Central memory CD8-positive, alpha-beta T cell (primary cell): ENCODE data around the gene SCNM1.
A peak's percentile ranks its signal among the peaks of the same experiment; 100 is the strongest.
"Not testable (repeated sequence)": the region's sequence is repeated elsewhere in the genome, so short reads cannot be mapped to it uniquely, and the experiment has no call there.

ENCODE experiments used
- ATAC-seq: fragments of 150-1000 bp; cut with Tn5 transposase; replicated peaks from 2 replicates; pipeline ENCODE4 v1.10.0; 2022; ENCODE audit warnings: mild to moderate bottlenecking, moderate FRiP score, moderate number of reproducible peaks; ENCODE audit not compliant: poor library complexity, severe bottlenecking; ENCODE audit errors: extremely low read depth
- DNase-seq, 2 donors: peaks; one replicate each; pipeline ENCODE4 v3.0.0; 2021; ENCODE audit warnings: low spot score in 2 of 2
- H3K27ac Mint-ChIP-seq: one replicate; pipeline ENCODE4 v1.8.0; 2022; ENCODE audit warnings: low read depth, mild to moderate bottlenecking, moderate library complexity, mixed read lengths
- H3K27me3 Mint-ChIP-seq: one replicate; pipeline ENCODE4 v1.8.0; 2022; ENCODE audit warnings: mixed read lengths
- H3K36me3 Mint-ChIP-seq: one replicate; pipeline ENCODE4 v1.8.0; 2022; ENCODE audit warnings: mild to moderate bottlenecking, moderate library complexity, mixed read lengths; ENCODE audit not compliant: insufficient read depth
- H3K4me1 Mint-ChIP-seq: one replicate; pipeline ENCODE4 v1.8.0; 2022; ENCODE audit warnings: mixed read lengths
- H3K4me3 Mint-ChIP-seq: one replicate; pipeline ENCODE4 v1.8.0; 2022; ENCODE audit warnings: mild to moderate bottlenecking, moderate library complexity, mixed read lengths
- H3K9me3 Mint-ChIP-seq: one replicate; pipeline ENCODE4 v1.8.0; 2022; ENCODE audit warnings: mixed read lengths

Gene SCNM1

GRCh38 chr1:151187205-151187604, 21.3 kb downstream of the SCNM1 start:
- Mint-ChIP-seq H3K27me3 (no peaks in the 10 kb centered on the region), H3K27ac (no peak overlapping the region), H3K9me3 (no peaks in the 10 kb centered on the region), H3K4me1 (peaks cover 29% of the 10 kb centered on the region), H3K4me3 (no peak overlapping the region), H3K36me3 (peaks cover 43% of the 10 kb centered on the region)
- ATAC-seq (no peak), DNase-seq (no peak)

DNA sequence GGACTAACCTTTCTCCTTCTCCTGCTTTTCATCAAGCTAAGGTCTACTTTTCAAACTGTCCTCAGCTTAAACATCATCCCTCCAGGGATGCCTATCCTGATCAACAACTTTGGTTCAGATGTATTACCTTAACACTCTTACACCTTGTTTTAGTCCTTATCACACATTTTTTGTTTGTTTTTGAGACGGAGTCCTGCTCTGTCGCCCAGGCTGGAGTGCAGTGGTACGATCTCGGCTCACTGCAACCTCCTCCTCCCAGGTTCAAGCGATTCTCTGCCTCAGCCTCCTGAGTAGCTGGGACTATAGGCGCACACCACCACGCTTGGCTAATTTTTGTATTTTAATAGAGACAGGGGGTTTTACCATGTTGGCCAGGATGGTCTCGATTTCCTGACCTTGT, 22.7 kb downstream of the SCNM1 start:
- H3K27me3 Mint-ChIP-seq, H3K9me3 Mint-ChIP-seq, DNase-seq, ATAC-seq: not testable (repeated sequence)
- Mint-ChIP-seq H3K4me1 (peaks cover 29% of the 10 kb centered on the region), H3K27ac (peak overlapping the region; percentile 97), H3K36me3 (peaks cover 31% of the 10 kb centered on the region), H3K4me3 (peak overlapping the region; percentile 100)

GRCh38 chr1:151189637-151190445, 23.9 kb downstream of the SCNM1 start, which contains the start of gene VPS72:
Gene VPS72, minus strand, starts transcription at chr1:151190197. Its CDS starts 76 bp downstream, at chr1:151190121.
- ATAC-seq = peak; percentile 97
- no peaks in the 10 kb centered on the region for H3K9me3 Mint-ChIP-seq
- DNase-seq = peak; percentile 58 to 69
- peak within 1 kb of the TSS; percentile 97 for H3K27ac Mint-ChIP-seq
- H3K27me3 Mint-ChIP-seq = no peaks in the 10 kb centered on the region
- H3K36me3 Mint-ChIP-seq = peaks cover 20% of the 10 kb centered on the region
- peaks cover 29% of the 10 kb centered on the region for H3K4me1 Mint-ChIP-seq
- H3K4me3 Mint-ChIP-seq = peak within 1 kb of the TSS; percentile 100

GRCh38 chr1:151192047-151192446, 26.1 kb downstream of the SCNM1 start:
- H3K4me3 Mint-ChIP-seq = no peak overlapping the region
- no peak overlapping the region for H3K27ac Mint-ChIP-seq
- H3K9me3 Mint-ChIP-seq = no peaks in the 10 kb centered on the region
- H3K4me1 Mint-ChIP-seq = peaks cover 34% of the 10 kb centered on the region
- H3K36me3 Mint-ChIP-seq = peaks cover 11% of the 10 kb centered on the region
- no peak for DNase-seq
- H3K27me3 Mint-ChIP-seq = no peaks in the 10 kb centered on the region
- ATAC-seq = no peak

DNA sequence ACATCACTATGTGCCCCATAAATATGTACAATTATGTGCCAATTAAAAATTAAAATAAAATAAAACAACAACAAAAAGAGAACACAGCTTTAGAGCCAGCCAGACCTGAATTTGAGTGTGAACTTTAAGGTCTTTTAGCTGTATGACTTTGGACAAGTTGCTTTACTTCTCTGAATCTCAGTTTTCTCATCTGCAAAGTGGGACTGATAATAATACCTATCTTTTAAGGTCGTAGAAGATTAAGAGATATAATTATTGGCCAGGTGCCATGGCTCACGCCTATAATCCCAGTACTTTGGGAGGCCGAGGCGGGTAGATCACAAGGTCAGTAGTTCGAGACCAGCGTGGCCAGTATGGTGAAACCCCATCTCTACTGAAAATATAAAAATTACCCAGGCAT, 27.4 kb downstream of the SCNM1 start:
- Mint-ChIP-seq H3K4me1 (peaks cover 33% of the 10 kb centered on the region), H3K9me3 (no peaks in the 10 kb centered on the region), H3K27me3 (no peaks in the 10 kb centered on the region), H3K36me3 (peaks cover 15% of the 10 kb centered on the region), H3K4me3 (no peak overlapping the region), H3K27ac (no peak overlapping the region)
- DNase-seq = no peak
- ATAC-seq = no peak

DNA sequence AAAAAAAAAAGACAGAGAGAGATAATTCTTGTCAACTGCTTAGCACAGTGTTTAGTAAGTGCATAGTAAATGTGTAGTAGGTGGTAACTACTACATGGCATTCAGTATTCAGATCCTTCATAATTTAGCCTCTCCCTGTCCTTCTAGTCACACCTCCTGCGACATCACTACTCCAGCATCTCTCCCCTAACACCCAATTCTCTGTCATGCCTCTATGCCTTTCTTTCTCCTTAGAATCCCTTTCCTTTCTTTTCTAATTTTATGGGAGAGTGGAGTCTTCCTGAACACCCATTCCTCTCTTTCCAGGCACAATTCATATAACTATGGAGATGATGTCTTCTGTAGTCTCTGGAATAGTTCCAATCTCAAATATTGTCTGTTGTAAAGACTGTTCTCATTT, 27.9 kb downstream of the SCNM1 start:
- H3K4me3 Mint-ChIP-seq = no peak overlapping the region
- no peaks in the 10 kb centered on the region for H3K9me3 Mint-ChIP-seq
- ATAC-seq (no peak), DNase-seq (no peak)
- H3K27ac Mint-ChIP-seq = no peak overlapping the region
- peaks cover 20% of the 10 kb centered on the region for H3K36me3 Mint-ChIP-seq
- no peaks in the 10 kb centered on the region for H3K27me3 Mint-ChIP-seq
- peaks cover 33% of the 10 kb centered on the region for H3K4me1 Mint-ChIP-seq

DNA sequence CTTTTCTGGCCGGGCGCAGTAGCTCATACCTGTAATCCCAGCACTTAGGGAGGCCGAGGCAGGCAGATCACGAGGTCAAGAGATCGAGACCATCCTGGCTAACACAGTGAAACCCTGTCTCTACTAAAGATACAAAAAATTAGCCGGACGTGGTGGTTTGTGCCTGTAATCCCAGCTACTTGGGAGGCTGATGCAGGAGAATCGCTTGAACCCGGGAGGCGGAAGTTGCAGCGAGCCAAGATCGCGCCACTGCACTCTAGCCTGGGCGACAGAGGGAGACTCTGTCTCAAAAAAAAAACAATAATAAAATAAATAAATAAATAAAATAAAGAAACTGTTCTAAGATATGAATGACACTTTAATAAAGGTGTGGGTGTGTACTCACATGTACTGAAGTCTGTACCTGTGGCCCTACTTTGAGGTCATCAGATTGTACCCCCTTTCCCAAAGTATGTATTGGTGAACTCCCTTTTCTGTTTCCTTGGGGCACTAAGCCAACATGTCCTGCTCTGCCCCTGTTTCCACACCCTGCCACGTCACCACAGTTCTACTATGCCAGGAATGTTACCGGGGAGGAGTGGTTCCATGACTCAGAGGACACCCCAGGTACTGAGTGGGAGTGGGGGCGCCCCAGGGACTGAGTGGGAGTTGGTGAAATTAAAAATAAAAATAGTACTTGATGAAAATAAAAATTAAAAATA, 29.1 kb downstream of the SCNM1 start:
- Mint-ChIP-seq H3K36me3 (peaks cover 22% of the 10 kb centered on the region), H3K4me1 (peaks cover 35% of the 10 kb centered on the region)
- H3K27ac Mint-ChIP-seq, H3K9me3 Mint-ChIP-seq, H3K27me3 Mint-ChIP-seq, DNase-seq, H3K4me3 Mint-ChIP-seq, ATAC-seq: not testable (repeated sequence)

DNA sequence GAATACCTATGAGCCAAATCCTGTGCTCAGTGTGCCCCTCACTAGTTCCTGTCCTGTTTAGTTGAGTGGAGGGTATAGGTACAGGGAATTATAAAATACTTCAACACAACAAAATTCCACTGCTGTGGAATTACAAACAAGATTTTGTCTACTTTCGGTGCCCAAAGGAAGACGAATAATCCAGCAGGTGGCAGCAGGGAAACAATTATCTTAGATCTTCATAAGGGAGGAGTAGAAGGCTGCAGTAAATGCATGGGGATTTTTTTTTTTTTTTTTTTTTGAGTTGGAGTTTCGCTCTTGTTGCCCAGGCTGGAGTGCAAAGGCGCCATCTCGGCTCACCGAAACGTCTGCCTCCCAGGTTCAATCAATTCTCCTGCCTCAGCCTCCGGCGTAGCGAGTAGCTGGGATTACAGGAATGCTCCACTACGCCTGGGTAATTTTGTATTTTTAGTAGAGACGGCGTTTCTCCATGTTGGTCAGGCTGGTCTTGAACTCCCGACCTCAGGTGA, 30.4 kb downstream of the SCNM1 start:
- Mint-ChIP-seq H3K4me3 (peak overlapping the region; percentile 41), H3K9me3 (no peaks in the 10 kb centered on the region), H3K27ac (no peak overlapping the region), H3K27me3 (no peaks in the 10 kb centered on the region), H3K4me1 (peaks cover 33% of the 10 kb centered on the region), H3K36me3 (peaks cover 21% of the 10 kb centered on the region)
- DNase-seq = peak in 1 of 2 donors; percentile 37
- ATAC-seq = no peak

- no peak for ATAC-seq
- Mint-ChIP-seq H3K4me1 (peaks cover 37% of the 10 kb centered on the region), H3K4me3 (peak overlapping the region; percentile 100), H3K9me3 (no peaks in the 10 kb centered on the region), H3K27me3 (no peaks in the 10 kb centered on the region), H3K36me3 (peaks cover 23% of the 10 kb centered on the region), H3K27ac (peak overlapping the region; percentile 100)
- DNase-seq = no peak
Measured at GRCh38 chr1:151197863-151198253, 31.9 kb downstream of the SCNM1 start.

GRCh38 chr1:151198254-151199127, 32.5 kb downstream of the SCNM1 start, which contains the start of gene PIP5K1A:
Gene PIP5K1A, plus strand, starts transcription at chr1:151198552. Its CDS starts 445 bp downstream, at chr1:151198997.
- Mint-ChIP-seq H3K4me1 (peaks cover 37% of the 10 kb centered on the region), H3K9me3 (no peaks in the 10 kb centered on the region), H3K27me3 (no peaks in the 10 kb centered on the region), H3K4me3 (peak within 1 kb of the TSS; percentile 100), H3K27ac (peak within 1 kb of the TSS; percentile 100), H3K36me3 (peaks cover 27% of the 10 kb centered on the region)
- DNase-seq (peak; percentile 94 to 97), ATAC-seq (peak; percentile 97)

DNA sequence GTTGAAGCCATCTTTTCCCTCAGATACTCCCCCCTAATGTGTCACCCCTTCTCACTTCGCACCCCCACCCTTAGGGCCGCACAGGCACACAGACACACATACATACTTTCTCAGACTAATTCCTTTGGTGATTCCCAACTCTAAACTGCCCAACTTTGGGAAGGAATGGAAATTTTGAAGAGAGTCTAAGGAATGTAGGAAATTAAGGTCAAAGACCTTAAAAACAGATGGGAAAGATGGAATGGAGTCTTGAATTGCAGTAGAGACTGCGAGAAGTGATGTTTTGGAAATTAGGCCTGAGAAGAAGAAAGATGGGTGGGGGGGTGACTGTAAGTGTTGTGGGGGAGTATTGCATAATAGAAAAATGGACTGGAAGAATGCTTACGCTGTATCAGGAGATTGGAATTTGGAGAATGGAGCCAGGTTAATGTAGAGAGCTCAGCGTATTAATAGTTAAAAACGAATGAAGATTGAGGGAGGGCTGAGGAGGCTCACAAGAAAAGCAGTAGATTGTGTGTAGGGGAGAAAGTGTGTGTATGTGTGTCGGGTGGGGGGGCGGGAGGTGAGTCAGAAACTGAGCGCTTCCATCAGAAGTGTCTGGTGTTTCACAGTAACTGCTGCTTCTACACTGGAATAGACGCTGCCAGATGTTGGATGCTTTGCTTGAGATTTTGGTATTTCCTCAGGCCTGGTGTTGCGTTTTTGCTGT, 34.1 kb downstream of the SCNM1 start:
- Mint-ChIP-seq H3K4me1 (peaks cover 45% of the 10 kb centered on the region), H3K27ac (peak overlapping the region; percentile 100), H3K4me3 (peak overlapping the region; percentile 100), H3K9me3 (no peaks in the 10 kb centered on the region), H3K36me3 (peaks cover 29% of the 10 kb centered on the region), H3K27me3 (no peaks in the 10 kb centered on the region)
- DNase-seq (no peak), ATAC-seq (no peak)
